ENCODE results near the gene RNF157. TPM values are rescaled to one million over a fixed set of nuclear protein-coding genes. Genes with fewer than 3 reads are reported as not detected.
"Not testable (repeated sequence)": the region's sequence is repeated elsewhere in the genome, so short reads cannot be mapped to it uniquely, and the experiment has no call there.

RNF157 gene
- polyA plus RNA-seq, 1 donor from 2014 or later: 0.43 TPM

GRCh38 chr17:76252040-76252954 lies 12.0 kb upstream of the RNF157 start:
- peaks cover 19 to 24% (median 23%) of the 10 kb centered on the region in 3 donors for H3K4me1 Mint-ChIP-seq
- H3K27ac Mint-ChIP-seq: peak overlapping the region in 2 of 3 donors; percentile 82 to 91
- no peaks in the 10 kb centered on the region for H3K9me3 Mint-ChIP-seq
- H3K27me3 Mint-ChIP-seq: peaks cover 1% of the 10 kb centered on the region
- H3K4me3 Mint-ChIP-seq: peak overlapping the region; percentile 1 to 86 (median 73)
- H3K36me3 Mint-ChIP-seq: no peaks in the 10 kb centered on the region

GRCh38 chr17:76251478-76252039 lies 11.3 kb upstream of the RNF157 start:
- H3K36me3 Mint-ChIP-seq: no peaks in the 10 kb centered on the region
- H3K4me3 Mint-ChIP-seq: peak overlapping the region in 2 of 4 donors; percentile 82 to 86
- H3K27ac Mint-ChIP-seq: peak overlapping the region in 2 of 3 donors; percentile 82 to 91
- H3K27me3 Mint-ChIP-seq: peaks cover 1% of the 10 kb centered on the region
- no peaks in the 10 kb centered on the region for H3K9me3 Mint-ChIP-seq
- H3K4me1 Mint-ChIP-seq: peaks cover 22 to 26% (median 24%) of the 10 kb centered on the region in 3 donors

- H3K27ac Mint-ChIP-seq: no peak overlapping the region
- no peaks in the 10 kb centered on the region for H3K9me3 Mint-ChIP-seq
- peaks cover 4% of the 10 kb centered on the region for H3K27me3 Mint-ChIP-seq
- no peak overlapping the region for H3K4me3 Mint-ChIP-seq
- H3K4me1 Mint-ChIP-seq: peaks cover 24 to 27% (median 26%) of the 10 kb centered on the region in 3 donors
- no peaks in the 10 kb centered on the region for H3K36me3 Mint-ChIP-seq
Measured at GRCh38 chr17:76250141-76250540, 9.8 kb upstream of the RNF157 start.

GRCh38 chr17:76248013-76248782 lies 7.9 kb upstream of the RNF157 start:
- Mint-ChIP-seq H3K4me1 (peaks cover 24 to 26% (median 25%) of the 10 kb centered on the region in 3 donors), H3K27ac (no peak overlapping the region), H3K27me3 (peaks cover 9% of the 10 kb centered on the region), H3K9me3 (no peaks in the 10 kb centered on the region), H3K4me3 (no peak overlapping the region), H3K36me3 (no peaks in the 10 kb centered on the region)

- H3K9me3 Mint-ChIP-seq: no peaks in the 10 kb centered on the region
- H3K27me3 Mint-ChIP-seq: peaks cover 17% of the 10 kb centered on the region
- H3K4me3 Mint-ChIP-seq: no peak overlapping the region
- H3K27ac Mint-ChIP-seq: no peak overlapping the region
- peaks cover 18 to 20% (median 19%) of the 10 kb centered on the region in 3 donors for H3K4me1 Mint-ChIP-seq
- H3K36me3 Mint-ChIP-seq: no peaks in the 10 kb centered on the region
Measured at GRCh38 chr17:76247304-76247703, 7.0 kb upstream of the RNF157 start.

GRCh38 chr17:76246080-76247066 lies 6.1 kb upstream of the RNF157 start:
- H3K36me3 Mint-ChIP-seq: no peaks in the 10 kb centered on the region
- peaks cover 22% of the 10 kb centered on the region for H3K27me3 Mint-ChIP-seq
- H3K4me1 Mint-ChIP-seq: peaks cover 12 to 14% (median 13%) of the 10 kb centered on the region in 3 donors
- peak overlapping the region in 1 of 3 donors; percentile 91 for H3K27ac Mint-ChIP-seq
- H3K9me3 Mint-ChIP-seq: no peaks in the 10 kb centered on the region
- peak overlapping the region in 3 of 4 donors; percentile 7 to 63 (median 30) for H3K4me3 Mint-ChIP-seq

GRCh38 chr17:76244721-76245120 lies 4.4 kb upstream of the RNF157 start:
- not testable (repeated sequence) for H3K36me3 Mint-ChIP-seq, H3K9me3 Mint-ChIP-seq, H3K27ac Mint-ChIP-seq
- Mint-ChIP-seq H3K4me3 (peak overlapping the region in 1 of 4 donors; percentile 26), H3K4me1 (peaks cover 16 to 20% (median 19%) of the 10 kb centered on the region in 3 donors), H3K27me3 (peaks cover 28% of the 10 kb centered on the region)

GRCh38 chr17:76243826-76244679 lies 3.8 kb upstream of the RNF157 start:
- Mint-ChIP-seq H3K27me3 (peaks cover 28% of the 10 kb centered on the region), H3K9me3 (no peaks in the 10 kb centered on the region), H3K4me3 (peak overlapping the region in 1 of 4 donors; percentile 26), H3K36me3 (no peaks in the 10 kb centered on the region), H3K27ac (peak overlapping the region in 1 of 3 donors; percentile 43), H3K4me1 (peaks cover 18 to 20% (median 19%) of the 10 kb centered on the region in 3 donors)

- no peaks in the 10 kb centered on the region for H3K36me3 Mint-ChIP-seq
- H3K9me3 Mint-ChIP-seq: no peaks in the 10 kb centered on the region
- peak overlapping the region; percentile 24 to 92 (median 69) for H3K4me3 Mint-ChIP-seq
- H3K27me3 Mint-ChIP-seq: peaks cover 30% of the 10 kb centered on the region
- peak overlapping the region in 1 of 3 donors; percentile 22 for H3K27ac Mint-ChIP-seq
- H3K4me1 Mint-ChIP-seq: peaks cover 14 to 20% (median 17%) of the 10 kb centered on the region in 3 donors
Measured at GRCh38 chr17:76241691-76242255, 1.5 kb upstream of the RNF157 start.

- peak overlapping the region; percentile 57 to 93 (median 86) for H3K4me3 Mint-ChIP-seq
- no peaks in the 10 kb centered on the region for H3K9me3 Mint-ChIP-seq
- no peaks in the 10 kb centered on the region for H3K36me3 Mint-ChIP-seq
- H3K4me1 Mint-ChIP-seq: peaks cover 8 to 14% (median 11%) of the 10 kb centered on the region in 3 donors
- H3K27me3 Mint-ChIP-seq: peaks cover 30% of the 10 kb centered on the region
- peak overlapping the region in 2 of 3 donors; percentile 19 to 22 for H3K27ac Mint-ChIP-seq
Measured at GRCh38 chr17:76241204-76241538, 878 bp upstream of the RNF157 start.

GRCh38 chr17:76239538-76240274 lies 587 bp downstream of the RNF157 start:
- no peak overlapping the region for H3K27ac Mint-ChIP-seq

GRCh38 chr17:76238847-76239537 lies 1.3 kb downstream of the RNF157 start:
- H3K36me3 Mint-ChIP-seq: no peaks in the 10 kb centered on the region
- peak overlapping the region; percentile 48 to 83 (median 76) for H3K4me3 Mint-ChIP-seq
- peaks cover 25% of the 10 kb centered on the region for H3K27me3 Mint-ChIP-seq
- peaks cover 9 to 13% (median 11%) of the 10 kb centered on the region in 3 donors for H3K4me1 Mint-ChIP-seq
- no peaks in the 10 kb centered on the region for H3K9me3 Mint-ChIP-seq
- peak overlapping the region in 1 of 3 donors; percentile 39 for H3K27ac Mint-ChIP-seq

More at GRCh38 chr17:76239538-76240274, 587 bp downstream of the RNF157 start:
- peaks cover 26% of the 10 kb centered on the region for H3K27me3 Mint-ChIP-seq
- H3K4me3 Mint-ChIP-seq: peak overlapping the region; percentile 65 to 83 (median 76)
- peaks cover 8 to 13% (median 9%) of the 10 kb centered on the region in 3 donors for H3K4me1 Mint-ChIP-seq
- H3K9me3 Mint-ChIP-seq: no peaks in the 10 kb centered on the region
- no peaks in the 10 kb centered on the region for H3K36me3 Mint-ChIP-seq
